AG09319 (cell line): Measurements from ENCODE around the gene EEF1E1.

ENCODE experiments used
- DNase-seq: peaks from one replicate; pipeline ENCODE4 v3.0.0-alpha.2; 2010; ENCODE audit warnings: low read depth; ENCODE audit errors: extremely low read depth
- CTCF ChIP-seq: IDR thresholded peaks from 2 replicates; pipeline ENCODE4 v1.5.1; 2011; ENCODE audit warnings: low read depth, mild to moderate bottlenecking, inconsistent platforms, low read length, moderate library complexity

The EEF1E1 gene

DNA sequence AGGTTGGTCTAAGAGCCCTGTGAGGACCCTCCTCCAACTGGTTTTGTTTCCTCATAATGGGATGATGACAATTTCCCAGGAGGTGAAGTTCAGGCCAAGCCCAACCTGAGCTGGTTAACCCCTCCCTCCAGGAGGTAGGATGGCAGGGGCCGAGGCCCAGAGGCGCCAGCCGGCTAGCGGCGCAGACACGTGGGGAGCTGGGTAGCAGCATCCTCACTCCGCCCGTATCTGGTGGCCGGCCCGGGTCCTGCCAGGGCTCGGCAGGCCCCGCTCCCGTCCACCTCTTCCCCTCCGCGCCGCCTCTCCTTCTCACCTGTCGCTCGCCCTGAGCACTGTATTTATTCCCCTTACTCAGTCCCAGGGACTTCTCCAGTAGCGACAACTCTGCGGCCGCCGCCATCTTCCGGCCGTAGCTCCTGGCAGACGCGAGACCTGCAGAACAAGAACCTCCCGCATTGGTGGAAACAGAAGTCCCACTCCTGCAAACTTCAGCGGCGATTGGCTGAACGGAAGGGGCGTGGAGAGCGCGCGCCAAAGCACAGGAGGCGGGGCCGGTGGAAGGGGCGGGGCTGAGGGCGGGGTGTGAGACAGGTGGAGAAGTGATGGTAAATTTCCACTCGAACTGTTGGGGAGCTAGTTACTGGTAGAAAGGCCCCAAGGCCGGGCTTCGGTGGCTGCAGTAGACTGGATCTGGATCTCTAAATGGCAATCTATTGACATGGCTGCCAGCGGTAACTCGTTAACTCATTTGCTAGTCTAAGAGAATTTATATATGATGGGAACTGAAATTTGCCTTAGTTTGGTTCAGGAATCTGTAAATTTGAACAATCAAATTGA, at the start of gene EEF1E1:
TSS of gene EEF1E1 (minus strand) at position 427 of the 837 bp plus-strand sequence. CDS start at position 400, 27 bp downstream.
- no peak; the same call in 1 of the 2 replicates for TF ChIP-seq CTCF
- DNase-seq: peak; percentile 75

- TF ChIP-seq CTCF: no peak
- no peak for DNase-seq
These were observed 47.0 kb upstream of the EEF1E1 start for GRCh38 chr6:8149350-8149749.

DNA sequence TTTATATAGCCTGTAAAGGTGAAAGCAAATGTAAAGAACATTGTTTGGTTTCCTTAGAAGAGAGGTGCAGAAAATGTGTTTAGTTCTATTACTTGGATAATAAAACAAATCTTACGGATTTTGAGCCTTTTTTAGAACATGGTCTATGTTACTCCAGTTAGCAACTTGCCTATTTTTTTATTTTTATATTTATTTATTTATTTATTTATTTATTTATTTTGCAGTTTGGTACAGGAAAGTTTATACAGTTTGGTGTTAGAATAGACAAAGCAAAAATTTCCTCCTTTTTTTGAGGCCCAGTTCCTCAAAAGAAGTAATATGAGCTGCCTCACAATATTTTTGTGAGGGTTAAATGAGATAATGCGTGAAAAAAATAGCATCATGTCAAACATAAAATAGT, 41.6 kb upstream of the EEF1E1 start:
- no peak for DNase-seq
- no peak for TF ChIP-seq CTCF

DNA sequence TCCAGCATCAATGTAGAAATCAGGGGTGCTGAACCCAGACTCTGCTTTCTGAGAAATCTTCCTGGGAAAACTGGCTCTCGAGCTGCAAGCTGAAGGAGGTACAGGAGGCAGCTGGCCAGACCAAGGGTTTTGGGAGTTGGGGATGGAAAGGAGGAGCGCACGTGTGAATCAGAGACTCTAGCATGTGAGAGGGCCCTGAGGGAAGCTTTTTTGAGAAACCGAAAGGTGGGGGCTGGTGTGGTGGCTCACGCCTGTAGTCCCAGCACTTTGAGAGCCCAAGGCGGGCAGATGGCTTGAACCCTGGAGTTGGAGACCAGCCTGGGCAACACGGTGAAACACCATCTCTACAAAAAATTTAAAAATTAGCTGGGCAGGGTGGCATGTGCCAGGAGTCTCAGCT, 37.1 kb upstream of the EEF1E1 start:
- TF ChIP-seq CTCF: no peak
- no peak for DNase-seq

GRCh38 chr6:8137529-8137939, 35.2 kb upstream of the EEF1E1 start:
- DNase-seq: no peak
- TF ChIP-seq CTCF: no peak

DNA sequence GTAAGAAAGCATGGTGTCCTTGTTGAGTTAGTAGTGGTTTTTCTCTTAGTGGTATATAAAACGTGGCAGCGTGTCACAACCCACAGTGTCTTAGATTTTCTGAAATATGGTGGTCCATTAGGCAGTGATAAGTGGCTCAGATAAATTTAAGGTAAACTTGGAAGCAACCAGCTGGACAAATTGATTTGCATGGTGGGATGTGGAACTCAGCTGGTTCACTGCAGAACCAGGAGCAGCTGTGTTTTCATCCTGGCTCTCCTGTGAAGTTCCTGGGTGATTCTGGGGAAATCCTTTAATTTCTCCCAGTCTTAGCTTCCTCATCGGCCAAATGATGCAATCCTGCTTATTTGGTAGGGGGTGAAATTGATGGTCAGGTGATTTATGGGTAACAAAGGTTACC, 32.9 kb upstream of the EEF1E1 start:
- no peak for TF ChIP-seq CTCF
- DNase-seq: no peak

DNA sequence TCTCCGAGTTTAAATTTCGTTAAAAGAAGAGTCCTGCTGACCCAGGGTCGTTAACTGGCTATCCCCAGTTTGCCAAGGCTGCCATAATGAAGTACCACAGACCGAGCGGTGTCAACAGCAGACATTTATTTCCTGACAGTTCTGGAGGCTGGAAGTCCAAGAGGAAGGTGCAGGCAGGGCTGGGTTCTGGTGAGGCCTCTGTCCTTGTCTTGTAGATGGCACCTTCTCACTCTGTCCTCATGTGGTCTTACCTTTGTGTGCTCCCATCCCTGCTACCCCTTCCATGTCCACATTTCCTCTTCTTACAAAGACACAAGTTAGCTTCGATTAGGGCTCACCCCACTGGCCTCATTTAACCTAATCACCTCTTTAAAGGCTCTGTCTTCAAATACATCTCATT, 29.8 kb upstream of the EEF1E1 start:
- TF ChIP-seq CTCF: no peak
- DNase-seq: no peak
